A673 (cell line): Measurements from ENCODE around the gene CLIC4.

Experiments used
- EZH2 ChIP-seq: fragments of 200-600 bp; sonication (generic); IDR thresholded peaks from 2 replicates; pipeline ENCODE4 v1.6.1; 2017; ENCODE audit warnings: borderline replicate concordance, low read depth, mild to moderate bottlenecking, mixed read lengths, antibody characterized with exemption, low read length; ENCODE audit not compliant: poor library complexity, severe bottlenecking
- TF ChIP-seq, protein P1 (sequence below): fragments of 300-800, 200-600 bp; sonication (generic); conservative IDR thresholded peaks from 2 replicates; pipeline ENCODE4 v1.5.1; 2017; ENCODE audit warnings: low read depth, mild to moderate bottlenecking, antibody characterized with exemption, low read length, moderate library complexity, mixed read lengths

DNA sequence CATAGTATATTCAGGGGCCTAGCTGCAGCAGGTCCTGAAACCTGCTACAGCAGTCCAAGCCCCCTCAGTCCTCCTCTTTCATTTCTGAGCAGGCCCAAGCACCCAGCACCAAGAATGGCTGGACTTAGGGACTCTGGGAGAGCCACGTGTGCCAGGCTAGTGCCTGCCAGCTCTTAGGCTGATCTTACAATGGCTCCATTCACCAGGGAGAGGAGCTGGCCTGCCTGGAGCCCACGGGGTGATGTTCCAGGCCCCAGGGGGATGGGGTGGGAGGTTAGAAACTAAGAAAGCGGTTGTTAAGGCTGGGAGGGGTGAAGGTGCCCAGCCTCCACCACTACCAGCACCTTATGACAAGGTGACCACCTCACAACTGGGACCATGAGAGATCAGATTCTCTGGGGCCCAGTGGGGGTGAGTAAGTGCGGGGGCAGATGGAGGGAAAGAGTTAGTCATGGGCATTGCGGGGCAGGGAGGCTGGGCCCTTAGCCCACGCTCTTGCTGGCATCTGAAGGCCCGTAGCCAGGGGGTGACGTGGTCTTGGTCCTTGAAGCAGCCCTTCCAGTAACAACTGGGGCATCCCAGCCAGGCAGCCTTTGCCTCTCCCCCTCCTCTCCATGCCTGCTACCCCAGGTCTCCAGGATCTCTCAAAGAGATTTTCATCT, 30.3 kb upstream of the CLIC4 start:
- TF ChIP-seq, protein P1, sequence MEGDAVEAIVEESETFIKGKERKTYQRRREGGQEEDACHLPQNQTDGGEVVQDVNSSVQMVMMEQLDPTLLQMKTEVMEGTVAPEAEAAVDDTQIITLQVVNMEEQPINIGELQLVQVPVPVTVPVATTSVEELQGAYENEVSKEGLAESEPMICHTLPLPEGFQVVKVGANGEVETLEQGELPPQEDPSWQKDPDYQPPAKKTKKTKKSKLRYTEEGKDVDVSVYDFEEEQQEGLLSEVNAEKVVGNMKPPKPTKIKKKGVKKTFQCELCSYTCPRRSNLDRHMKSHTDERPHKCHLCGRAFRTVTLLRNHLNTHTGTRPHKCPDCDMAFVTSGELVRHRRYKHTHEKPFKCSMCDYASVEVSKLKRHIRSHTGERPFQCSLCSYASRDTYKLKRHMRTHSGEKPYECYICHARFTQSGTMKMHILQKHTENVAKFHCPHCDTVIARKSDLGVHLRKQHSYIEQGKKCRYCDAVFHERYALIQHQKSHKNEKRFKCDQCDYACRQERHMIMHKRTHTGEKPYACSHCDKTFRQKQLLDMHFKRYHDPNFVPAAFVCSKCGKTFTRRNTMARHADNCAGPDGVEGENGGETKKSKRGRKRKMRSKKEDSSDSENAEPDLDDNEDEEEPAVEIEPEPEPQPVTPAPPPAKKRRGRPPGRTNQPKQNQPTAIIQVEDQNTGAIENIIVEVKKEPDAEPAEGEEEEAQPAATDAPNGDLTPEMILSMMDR, result no peak
- TF ChIP-seq EZH2, result no peak
